Measurements from ENCODE around the gene VSIG10L.

Gene VSIG10L

DNA sequence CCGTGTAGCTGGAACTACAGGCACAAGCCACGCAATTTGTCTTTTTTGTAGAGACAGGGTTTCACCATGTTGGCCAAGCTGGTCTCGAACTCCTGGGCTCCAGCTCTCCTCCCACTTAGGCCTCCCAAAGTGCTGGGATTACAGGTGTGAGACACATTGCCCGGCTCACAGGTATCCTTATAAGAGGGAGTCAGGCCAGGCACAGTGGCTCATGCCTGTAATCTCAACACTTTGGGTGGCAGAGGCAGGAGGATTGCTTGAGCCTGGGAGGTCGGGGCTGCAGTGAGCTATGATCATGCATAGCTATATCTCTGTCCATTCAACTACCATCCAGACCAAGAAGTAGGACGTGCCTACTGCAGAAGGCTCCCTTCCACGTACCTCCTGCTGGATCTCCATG is 40.7 kb downstream of the VSIG10L start:
- peaks cover 3% of the 10 kb centered on the region for H3K36me3 Mint-ChIP-seq (ENCODE audit: insufficient read depth)
- H3K9me3 Mint-ChIP-seq = peaks cover 0 to 7% of the 10 kb centered on the region in 2 donors
- no peak overlapping the region for H3K4me3 Mint-ChIP-seq
- peaks cover 17 to 82% of the 10 kb centered on the region in 2 donors for H3K27me3 Mint-ChIP-seq
- no peak overlapping the region for H3K27ac Mint-ChIP-seq
- H3K4me1 Mint-ChIP-seq (ENCODE audit: low read depth in 2 of 2) = no peaks in the 10 kb centered on the region
- ATAC-seq (replicated peaks) = no peak
- DNase-seq = no peak

DNA sequence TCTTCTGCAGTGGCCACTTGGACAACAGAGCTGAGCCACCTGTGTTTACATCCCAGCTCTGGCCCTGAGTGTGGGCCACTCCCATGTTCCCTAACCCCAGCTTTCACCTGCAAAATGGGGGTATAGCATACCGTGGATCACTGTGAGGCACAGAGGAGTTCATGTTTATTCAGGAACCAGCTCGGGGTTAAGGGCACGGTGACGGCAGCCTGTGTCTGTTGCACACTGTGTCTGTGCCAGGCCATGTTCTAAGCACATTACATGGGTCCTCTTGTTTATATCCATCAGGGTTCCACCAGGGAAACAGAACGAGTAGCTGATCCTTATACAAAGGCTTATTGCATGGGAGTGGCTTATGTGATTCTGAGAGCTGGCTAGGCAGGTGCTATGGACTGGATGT is 44.5 kb downstream of the VSIG10L start:
- H3K4me1 Mint-ChIP-seq (ENCODE audit: low read depth in 2 of 2) = no peaks in the 10 kb centered on the region
- no peak overlapping the region for H3K27ac Mint-ChIP-seq
- ATAC-seq (replicated peaks) (no peak), DNase-seq (no peak)
- H3K36me3 Mint-ChIP-seq (ENCODE audit: insufficient read depth) = peaks cover 7% of the 10 kb centered on the region
- no peaks in the 10 kb centered on the region for H3K9me3 Mint-ChIP-seq
- peaks cover 35 to 93% of the 10 kb centered on the region in 2 donors for H3K27me3 Mint-ChIP-seq
- H3K4me3 Mint-ChIP-seq = no peak overlapping the region

- H3K4me1 Mint-ChIP-seq (ENCODE audit: low read depth in 2 of 2) = no peaks in the 10 kb centered on the region
- peaks cover 43 to 93% of the 10 kb centered on the region in 2 donors for H3K27me3 Mint-ChIP-seq
- ATAC-seq (replicated peaks) = no peak
- no peak for DNase-seq
- H3K36me3 Mint-ChIP-seq (ENCODE audit: insufficient read depth) = peaks cover 7% of the 10 kb centered on the region
- H3K27ac Mint-ChIP-seq = peak overlapping the region in 1 of 2 donors; percentile 82
- H3K4me3 Mint-ChIP-seq = no peak overlapping the region
- H3K9me3 Mint-ChIP-seq = no peaks in the 10 kb centered on the region
Observed at GRCh38 chr19:51296336-51297093, 45.4 kb downstream of the VSIG10L start.

GRCh38 chr19:51295382-51296126 is 46.4 kb downstream of the VSIG10L start:
- no peaks in the 10 kb centered on the region for H3K4me1 Mint-ChIP-seq (ENCODE audit: low read depth in 2 of 2)
- no peak for ATAC-seq (replicated peaks)
- no peak overlapping the region for H3K4me3 Mint-ChIP-seq
- no peak for DNase-seq
- H3K27me3 Mint-ChIP-seq = peaks cover 43 to 92% of the 10 kb centered on the region in 2 donors
- no peak overlapping the region for H3K27ac Mint-ChIP-seq
- H3K9me3 Mint-ChIP-seq = no peaks in the 10 kb centered on the region
- peaks cover 7% of the 10 kb centered on the region for H3K36me3 Mint-ChIP-seq (ENCODE audit: insufficient read depth)

GRCh38 chr19:51294977-51295375 is 47.0 kb downstream of the VSIG10L start:
- no peak overlapping the region for H3K27ac Mint-ChIP-seq
- ATAC-seq (replicated peaks) = no peak
- no peak for DNase-seq
- no peaks in the 10 kb centered on the region for H3K9me3 Mint-ChIP-seq
- no peaks in the 10 kb centered on the region for H3K4me1 Mint-ChIP-seq (ENCODE audit: low read depth in 2 of 2)
- H3K36me3 Mint-ChIP-seq (ENCODE audit: insufficient read depth) = peaks cover 7% of the 10 kb centered on the region
- H3K4me3 Mint-ChIP-seq = no peak overlapping the region
- peaks cover 43 to 92% of the 10 kb centered on the region in 2 donors for H3K27me3 Mint-ChIP-seq

GRCh38 chr19:51294211-51294976 is 47.5 kb downstream of the VSIG10L start:
- Mint-ChIP-seq H3K4me3 (no peak overlapping the region), H3K27me3 (peaks cover 43 to 87% of the 10 kb centered on the region in 2 donors), H3K27ac (no peak overlapping the region), H3K9me3 (no peaks in the 10 kb centered on the region), H3K36me3 (ENCODE audit: insufficient read depth) (peaks cover 7% of the 10 kb centered on the region), H3K4me1 (ENCODE audit: low read depth in 2 of 2) (no peaks in the 10 kb centered on the region)
- ATAC-seq (replicated peaks) (no peak), DNase-seq (no peak)

DNA sequence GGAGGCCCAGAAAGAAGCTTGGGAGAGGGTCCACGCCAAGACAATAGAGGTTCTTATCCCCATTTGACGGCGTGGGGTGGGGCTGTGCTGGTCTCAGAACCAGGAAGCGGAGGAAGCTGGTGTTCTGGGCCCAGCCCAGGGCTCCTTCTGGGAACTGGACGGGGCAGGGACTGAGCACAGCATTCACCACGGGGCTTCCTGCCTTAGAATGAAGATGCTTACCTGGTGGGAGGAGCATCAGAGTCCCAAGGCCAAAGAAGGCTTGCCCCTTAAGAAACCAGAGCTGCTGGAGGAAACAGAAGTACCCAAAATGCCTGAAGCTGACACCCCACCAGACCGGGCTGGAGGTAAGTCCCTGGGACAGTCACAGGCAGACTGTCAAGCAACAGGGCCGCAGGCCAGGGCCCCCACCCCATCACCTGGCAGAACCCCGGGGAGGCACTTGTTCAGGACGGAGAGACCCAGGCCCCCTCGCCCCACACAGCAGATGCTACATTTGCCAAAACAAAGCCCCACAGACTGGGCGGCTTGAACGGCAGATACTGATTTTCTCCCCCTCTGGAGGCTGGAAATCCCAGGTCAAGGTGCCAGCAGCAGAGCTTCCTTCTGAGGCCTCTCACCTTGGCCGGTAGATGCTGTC is 48.2 kb downstream of the VSIG10L start:
- no peak for DNase-seq
- Mint-ChIP-seq H3K27me3 (peaks cover 43 to 80% of the 10 kb centered on the region in 2 donors), H3K9me3 (no peaks in the 10 kb centered on the region), H3K4me3 (no peak overlapping the region), H3K4me1 (ENCODE audit: low read depth in 2 of 2) (no peaks in the 10 kb centered on the region), H3K36me3 (ENCODE audit: insufficient read depth) (peaks cover 7% of the 10 kb centered on the region), H3K27ac (no peak overlapping the region)
- no peak for ATAC-seq (replicated peaks)

DNA sequence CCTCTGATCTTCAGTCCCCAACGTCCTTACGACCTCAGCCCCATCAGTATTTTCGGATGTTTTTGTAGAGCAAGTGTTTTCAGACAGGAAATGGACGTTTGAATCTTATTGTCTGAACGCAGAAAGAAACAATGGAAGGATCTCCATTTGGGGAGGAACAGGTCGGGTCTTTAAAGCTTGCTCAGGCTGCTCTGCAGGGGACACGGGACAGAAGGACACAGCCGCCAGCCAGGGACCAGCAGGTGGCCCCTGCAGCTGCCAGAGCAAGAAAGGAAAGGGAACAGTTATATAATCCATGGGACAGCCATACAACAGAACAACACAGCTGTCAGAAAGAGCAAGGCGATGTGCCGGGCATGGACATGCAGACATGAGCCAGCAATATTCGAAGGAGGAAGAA is 49.0 kb downstream of the VSIG10L start:
- no peak for DNase-seq
- peaks cover 7% of the 10 kb centered on the region for H3K36me3 Mint-ChIP-seq (ENCODE audit: insufficient read depth)
- ATAC-seq (replicated peaks) = no peak
- no peaks in the 10 kb centered on the region for H3K4me1 Mint-ChIP-seq (ENCODE audit: low read depth in 2 of 2)
- H3K27ac Mint-ChIP-seq = no peak overlapping the region
- H3K27me3 Mint-ChIP-seq = peaks cover 43 to 74% of the 10 kb centered on the region in 2 donors
- H3K9me3 Mint-ChIP-seq = no peaks in the 10 kb centered on the region
- no peak overlapping the region for H3K4me3 Mint-ChIP-seq

DNA sequence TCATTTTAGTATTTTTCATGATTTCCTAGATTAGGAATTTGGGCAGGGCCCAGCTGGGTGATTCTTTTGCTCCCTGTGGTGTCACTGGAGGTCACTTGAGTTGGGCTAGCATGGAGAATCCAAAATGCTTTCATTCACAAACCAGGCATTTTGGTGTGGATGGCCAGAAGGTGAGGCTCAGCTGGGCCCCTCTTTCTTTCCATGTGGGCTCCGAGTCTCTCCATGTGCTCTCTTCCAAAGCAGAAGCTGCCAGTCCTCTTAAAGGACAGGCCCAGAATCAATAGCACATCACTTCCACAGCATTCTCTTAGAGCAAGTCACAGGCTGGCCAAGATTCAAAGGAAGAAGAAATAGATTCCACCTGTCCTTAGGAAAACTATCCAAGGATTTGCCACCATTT is 52.3 kb downstream of the VSIG10L start:
- H3K4me1 Mint-ChIP-seq (ENCODE audit: low read depth in 2 of 2) = no peaks in the 10 kb centered on the region
- no peak overlapping the region for H3K4me3 Mint-ChIP-seq
- no peak overlapping the region for H3K27ac Mint-ChIP-seq
- peaks cover 26 to 44% of the 10 kb centered on the region in 2 donors for H3K27me3 Mint-ChIP-seq
- ATAC-seq (replicated peaks) (no peak), DNase-seq (no peak)
- H3K36me3 Mint-ChIP-seq (ENCODE audit: insufficient read depth) = peaks cover 4% of the 10 kb centered on the region
- no peaks in the 10 kb centered on the region for H3K9me3 Mint-ChIP-seq

DNA sequence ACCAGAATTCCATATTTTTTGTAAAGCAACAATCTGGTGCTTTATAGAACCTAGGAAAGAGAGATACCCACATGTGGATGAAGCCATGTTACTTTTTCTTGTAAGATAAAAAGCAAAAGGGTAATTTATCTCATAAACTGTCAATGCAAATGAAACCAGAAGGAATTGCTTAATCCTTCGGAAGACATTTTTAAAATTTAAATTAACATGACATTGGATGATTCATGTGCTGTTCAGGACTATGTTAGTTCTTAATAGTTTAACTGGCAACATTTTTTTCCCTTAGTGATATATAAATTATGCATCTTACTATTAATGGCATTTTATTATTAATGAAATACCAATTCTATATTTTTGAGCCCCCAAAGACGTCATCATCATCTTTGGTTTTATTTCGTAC is 56.3 kb downstream of the VSIG10L start:
- ATAC-seq (replicated peaks) (no peak), DNase-seq (no peak)
- H3K27me3 Mint-ChIP-seq = peaks cover 17 to 30% of the 10 kb centered on the region in 2 donors
- no peaks in the 10 kb centered on the region for H3K4me1 Mint-ChIP-seq (ENCODE audit: low read depth in 2 of 2)
- no peaks in the 10 kb centered on the region for H3K9me3 Mint-ChIP-seq
- no peak overlapping the region for H3K4me3 Mint-ChIP-seq
- H3K36me3 Mint-ChIP-seq (ENCODE audit: insufficient read depth) = no peaks in the 10 kb centered on the region
- H3K27ac Mint-ChIP-seq = no peak overlapping the region

GRCh38 chr19:51282335-51282734 is 59.6 kb downstream of the VSIG10L start:
- Mint-ChIP-seq H3K9me3 (no peaks in the 10 kb centered on the region), H3K27ac (no peak overlapping the region), H3K4me1 (ENCODE audit: low read depth in 2 of 2) (no peaks in the 10 kb centered on the region), H3K27me3 (peaks cover 23 to 54% of the 10 kb centered on the region in 2 donors), H3K4me3 (no peak overlapping the region), H3K36me3 (ENCODE audit: insufficient read depth) (no peaks in the 10 kb centered on the region)
- DNase-seq = no peak
- no peak for ATAC-seq (replicated peaks)
